ENCODE results near the gene FASTK.

GRCh38 chr7:151123822-151124464 is 43.3 kb upstream of the FASTK start:
- TF ChIP-seq CTCF (IDR thresholded peaks at IDR 0.05), result peak in 3 of 4 experiments; percentile 94 to 97 (median 96)
- no peak for TF ChIP-seq POLR2A (IDR thresholded peaks at IDR 0.05)
- TF ChIP-seq POLR2AphosphoS5 (IDR thresholded peaks at IDR 0.05), result no peak
- no peak for TF ChIP-seq EP300 (IDR thresholded peaks at IDR 0.05)
